Mesenchymal stem cell (in vitro differentiated cells and primary cell): ENCODE results near the gene CCDC92B.

Source experiments
- DNase-seq: peaks from one replicate; pipeline ENCODE4 v3.0.0-alpha.2; 2013
- H2AFZ ChIP-seq: one replicate; pipeline ENCODE4 v1.6.1; 2013; ENCODE audit warnings: low read depth, mild to moderate bottlenecking, control low read depth, inconsistent platforms, low read length, moderate library complexity
- H2AK5ac ChIP-seq: 2 replicates; pipeline ENCODE4 v1.6.1; 2013; ENCODE audit warnings: low read length, moderate library complexity, mild to moderate bottlenecking, inconsistent platforms; ENCODE audit not compliant: severe bottlenecking
- H2BK120ac ChIP-seq: one replicate; pipeline ENCODE4 v1.6.1; 2013; ENCODE audit warnings: low read depth, mild to moderate bottlenecking, inconsistent platforms, low read length, moderate library complexity
- H2BK12ac ChIP-seq, 2 experiments: one replicate each; pipeline ENCODE4 v1.6.1; 2013; ENCODE audit warnings: inconsistent platforms in 2 of 2, low read length in 2 of 2, mild to moderate bottlenecking in 2 of 2, moderate library complexity in 2 of 2, control low read depth in 1 of 2
- H2BK15ac ChIP-seq: one replicate; pipeline ENCODE4 v1.6.1; 2013; ENCODE audit warnings: mild to moderate bottlenecking, low read depth, inconsistent platforms; ENCODE audit not compliant: poor library complexity, severe bottlenecking
- H2BK5ac ChIP-seq: 2 replicates; pipeline ENCODE4 v1.6.1; 2013; ENCODE audit warnings: low read depth, mild to moderate bottlenecking, low read length, control low read depth, inconsistent platforms; ENCODE audit not compliant: poor library complexity, severe bottlenecking
- H3K14ac ChIP-seq, 2 experiments: one replicate each; pipeline ENCODE4 v1.6.1; 2013; ENCODE audit warnings: inconsistent platforms in 2 of 2, low read length in 2 of 2, control low read depth in 1 of 2, mild to moderate bottlenecking in 1 of 2, moderate library complexity in 1 of 2
- H3K18ac ChIP-seq, 2 experiments: one replicate each; pipeline ENCODE4 v1.6.1; 2013; ENCODE audit warnings: inconsistent platforms in 2 of 2, low read length in 2 of 2, control low read depth in 1 of 2, low read depth in 1 of 2, mild to moderate bottlenecking in 1 of 2
- H3K23ac ChIP-seq, 2 experiments: one replicate each; pipeline ENCODE4 v1.6.1; 2013; ENCODE audit warnings: inconsistent platforms in 2 of 2, low read length in 2 of 2, mild to moderate bottlenecking in 2 of 2, moderate library complexity in 2 of 2, control low read depth in 1 of 2
- H3K27ac ChIP-seq: 2 replicates; pipeline ENCODE4 v1.5.1; 2013; ENCODE audit warnings: mild to moderate bottlenecking, moderate library complexity, low read length, control low read depth, inconsistent platforms; ENCODE audit not compliant: poor library complexity, severe bottlenecking
- H3K27me3 ChIP-seq, 2 experiments: 2 replicates each; pipeline versions ENCODE4 v1.6.1 to v1.7.0; 2013; ENCODE audit warnings: low read length in 2 of 2, mild to moderate bottlenecking in 2 of 2, moderate library complexity in 2 of 2, control low read depth in 1 of 2, inconsistent platforms in 1 of 2; ENCODE audit not compliant: control insufficient read depth in 1 of 2, insufficient read depth in 1 of 2
- H3K36me3 ChIP-seq, 2 experiments: 2 replicates each; pipeline versions ENCODE4 v1.6.1 to v1.7.0; 2013; ENCODE audit warnings: low read length in 2 of 2, control low read depth in 1 of 2, inconsistent platforms in 1 of 2, low read depth in 1 of 2, mild to moderate bottlenecking in 1 of 2; ENCODE audit not compliant: insufficient read depth in 2 of 2, control insufficient read depth in 1 of 2
- H3K4ac ChIP-seq, 2 experiments: one replicate each; pipeline ENCODE4 v1.6.1; 2013; ENCODE audit warnings: inconsistent platforms in 2 of 2, low read length in 2 of 2, mild to moderate bottlenecking in 2 of 2, moderate library complexity in 2 of 2, control low read depth in 1 of 2, low read depth in 1 of 2
- H3K4me1 ChIP-seq: 2 replicates; pipeline ENCODE4 v1.6.1; 2013; ENCODE audit warnings: low read depth, low read length, control low read depth; ENCODE audit not compliant: control insufficient read depth, insufficient read depth
- H3K4me2 ChIP-seq: 2 replicates; pipeline ENCODE4 v1.6.1; 2013; ENCODE audit warnings: low read length, mild to moderate bottlenecking, inconsistent platforms; ENCODE audit not compliant: poor library complexity, severe bottlenecking
- H3K4me3 ChIP-seq, 2 experiments: 2 replicates each; pipeline versions ENCODE4 v1.5.1 to v1.7.0; 2013; ENCODE audit warnings: low read length in 2 of 2, mild to moderate bottlenecking in 2 of 2, control low read depth in 1 of 2, low read depth in 1 of 2; ENCODE audit not compliant: insufficient read depth in 1 of 2
- H3K79me1 ChIP-seq: replicated peaks from 2 replicates; pipeline ENCODE4 v1.6.1; 2013; ENCODE audit warnings: mild to moderate bottlenecking, control low read depth, low read length, inconsistent platforms; ENCODE audit not compliant: poor library complexity, severe bottlenecking
- H3K9ac ChIP-seq: 2 replicates; pipeline ENCODE4 v1.7.0; 2013; ENCODE audit warnings: mild to moderate bottlenecking, low read length, moderate library complexity
- H3K9me3 ChIP-seq: 2 replicates; pipeline ENCODE4 v1.7.0; 2013; ENCODE audit warnings: mild to moderate bottlenecking, low read length; ENCODE audit not compliant: control insufficient read depth
- H4K8ac ChIP-seq: one replicate; pipeline ENCODE4 v1.6.1; 2013; ENCODE audit warnings: inconsistent platforms, mild to moderate bottlenecking, low read length, moderate library complexity
- H4K91ac ChIP-seq: one replicate; pipeline ENCODE4 v1.6.1; 2013; ENCODE audit warnings: mild to moderate bottlenecking, low read length, inconsistent platforms
- WGBS: methylation state at CpG from one replicate; pipeline ENCODE4 v1.1.7; 2013; ENCODE audit warnings: mixed read lengths; 5-methylcytosine and 5-hydroxymethylcytosine counted together

Gene CCDC92B

GRCh38 chr17:2736956-2737355, 12.5 kb downstream of the CCDC92B start:
- H3K36me3 ChIP-seq, result no peaks in the 10 kb centered on the region
- H3K4me2 ChIP-seq, result no peak overlapping the region
- H3K79me1 ChIP-seq, result no peaks in the 10 kb centered on the region
- no peak overlapping the region for H4K91ac ChIP-seq
- H3K14ac ChIP-seq, result no peak overlapping the region
- no peak overlapping the region for H2BK5ac ChIP-seq
- no peak overlapping the region for H3K4me3 ChIP-seq
- no peak overlapping the region for H3K18ac ChIP-seq
- no peak overlapping the region for H2BK120ac ChIP-seq
- no peak overlapping the region for H2BK15ac ChIP-seq
- peaks cover 2% of the 10 kb centered on the region for H3K4me1 ChIP-seq
- H3K23ac ChIP-seq, result no peak overlapping the region
- no peaks in the 10 kb centered on the region for H3K9me3 ChIP-seq
- no peak overlapping the region for H4K8ac ChIP-seq
- H2AK5ac ChIP-seq, result no peak overlapping the region
- peaks cover under 1 to 19% of the 10 kb centered on the region in 2 experiments for H3K27me3 ChIP-seq
- H2AFZ ChIP-seq, result no peak overlapping the region
- 84% methylated on average over 3 of the region's 3 CpGs for WGBS
- no peak overlapping the region for H3K9ac ChIP-seq
- no peak overlapping the region for H2BK12ac ChIP-seq
- peak; percentile 9 for DNase-seq
- no peak overlapping the region for H3K4ac ChIP-seq
- no peak overlapping the region for H3K27ac ChIP-seq

GRCh38 chr17:2735896-2736295, 13.6 kb downstream of the CCDC92B start:
- no peak for DNase-seq
- WGBS, result 90% methylated on average over 4 of the region's 5 CpGs
- Histone ChIP-seq H3K4ac (no peak overlapping the region), H4K91ac (no peak overlapping the region), H3K27me3 (peaks cover 9 to 29% of the 10 kb centered on the region in 2 experiments), H2AK5ac (no peak overlapping the region), H3K27ac (no peak overlapping the region), H3K9ac (no peak overlapping the region), H2BK120ac (no peak overlapping the region), H2BK15ac (no peak overlapping the region), H3K4me1 (peaks cover 2% of the 10 kb centered on the region), H3K4me2 (no peak overlapping the region), H3K4me3 (no peak overlapping the region), H3K18ac (no peak overlapping the region), H3K9me3 (no peaks in the 10 kb centered on the region), H2BK5ac (no peak overlapping the region), H2AFZ (no peak overlapping the region), H4K8ac (no peak overlapping the region), H2BK12ac (no peak overlapping the region), H3K14ac (no peak overlapping the region), H3K36me3 (no peaks in the 10 kb centered on the region), H3K79me1 (no peaks in the 10 kb centered on the region), H3K23ac (no peak overlapping the region)

- no peak overlapping the region for H2AFZ ChIP-seq
- H3K4ac ChIP-seq, result no peak overlapping the region
- no peak overlapping the region for H3K18ac ChIP-seq
- H3K36me3 ChIP-seq, result no peaks in the 10 kb centered on the region
- no peak overlapping the region for H2BK120ac ChIP-seq
- H3K27me3 ChIP-seq, result peaks cover 19 to 36% of the 10 kb centered on the region in 2 experiments
- no peak overlapping the region for H2BK5ac ChIP-seq
- no peak overlapping the region for H2AK5ac ChIP-seq
- no peak overlapping the region for H3K9ac ChIP-seq
- H3K79me1 ChIP-seq, result no peaks in the 10 kb centered on the region
- no peak overlapping the region for H2BK15ac ChIP-seq
- H2BK12ac ChIP-seq, result no peak overlapping the region
- no peak overlapping the region for H3K4me3 ChIP-seq
- peaks cover 2% of the 10 kb centered on the region for H3K4me1 ChIP-seq
- H3K9me3 ChIP-seq, result no peaks in the 10 kb centered on the region
- no peak overlapping the region for H4K91ac ChIP-seq
- H3K4me2 ChIP-seq, result no peak overlapping the region
- no peak for DNase-seq
- H3K27ac ChIP-seq, result no peak overlapping the region
- H4K8ac ChIP-seq, result no peak overlapping the region
- 78% methylated on average over 10 of the region's 10 CpGs for WGBS
- H3K14ac ChIP-seq, result no peak overlapping the region
- H3K23ac ChIP-seq, result no peak overlapping the region
Observed at GRCh38 chr17:2734939-2735338, 14.5 kb downstream of the CCDC92B start.

- no peak overlapping the region for H2AK5ac ChIP-seq
- H3K27me3 ChIP-seq, result peaks cover 27 to 51% of the 10 kb centered on the region in 2 experiments
Observed at GRCh38 chr17:2731807-2732206, 17.6 kb downstream of the CCDC92B start.

More at GRCh38 chr17:2731807-2732206, 17.6 kb downstream of the CCDC92B start:
- Histone ChIP-seq H3K18ac (no peak overlapping the region), H4K8ac (no peak overlapping the region), H2BK5ac (no peak overlapping the region), H3K79me1 (no peaks in the 10 kb centered on the region), H3K4me2 (no peak overlapping the region), H2BK15ac (no peak overlapping the region), H2BK120ac (no peak overlapping the region), H3K4ac (no peak overlapping the region), H3K36me3 (no peaks in the 10 kb centered on the region), H3K4me3 (no peak overlapping the region), H3K4me1 (peaks cover 2% of the 10 kb centered on the region), H3K27ac (no peak overlapping the region), H3K14ac (no peak overlapping the region), H2AFZ (no peak overlapping the region), H3K9ac (no peak overlapping the region), H3K9me3 (no peaks in the 10 kb centered on the region), H4K91ac (no peak overlapping the region), H2BK12ac (no peak overlapping the region), H3K23ac (no peak overlapping the region)
- DNase-seq, result no peak
- 89% methylated on average over 10 of the region's 10 CpGs for WGBS
